GM21529 (cell line): ENCODE measurements around the gene NSMCE4A.
"Not testable (repeated sequence)": the region's sequence is repeated elsewhere in the genome, so short reads cannot be mapped to it uniquely, and the experiment has no call there.

Source experiments
- ATAC-seq: cut with Tn5 transposase; IDR thresholded peaks from one replicate; pipeline ENCODE4 v1.9.1; 2021; ENCODE audit not compliant: unreplicated experiment

NSMCE4A gene

DNA sequence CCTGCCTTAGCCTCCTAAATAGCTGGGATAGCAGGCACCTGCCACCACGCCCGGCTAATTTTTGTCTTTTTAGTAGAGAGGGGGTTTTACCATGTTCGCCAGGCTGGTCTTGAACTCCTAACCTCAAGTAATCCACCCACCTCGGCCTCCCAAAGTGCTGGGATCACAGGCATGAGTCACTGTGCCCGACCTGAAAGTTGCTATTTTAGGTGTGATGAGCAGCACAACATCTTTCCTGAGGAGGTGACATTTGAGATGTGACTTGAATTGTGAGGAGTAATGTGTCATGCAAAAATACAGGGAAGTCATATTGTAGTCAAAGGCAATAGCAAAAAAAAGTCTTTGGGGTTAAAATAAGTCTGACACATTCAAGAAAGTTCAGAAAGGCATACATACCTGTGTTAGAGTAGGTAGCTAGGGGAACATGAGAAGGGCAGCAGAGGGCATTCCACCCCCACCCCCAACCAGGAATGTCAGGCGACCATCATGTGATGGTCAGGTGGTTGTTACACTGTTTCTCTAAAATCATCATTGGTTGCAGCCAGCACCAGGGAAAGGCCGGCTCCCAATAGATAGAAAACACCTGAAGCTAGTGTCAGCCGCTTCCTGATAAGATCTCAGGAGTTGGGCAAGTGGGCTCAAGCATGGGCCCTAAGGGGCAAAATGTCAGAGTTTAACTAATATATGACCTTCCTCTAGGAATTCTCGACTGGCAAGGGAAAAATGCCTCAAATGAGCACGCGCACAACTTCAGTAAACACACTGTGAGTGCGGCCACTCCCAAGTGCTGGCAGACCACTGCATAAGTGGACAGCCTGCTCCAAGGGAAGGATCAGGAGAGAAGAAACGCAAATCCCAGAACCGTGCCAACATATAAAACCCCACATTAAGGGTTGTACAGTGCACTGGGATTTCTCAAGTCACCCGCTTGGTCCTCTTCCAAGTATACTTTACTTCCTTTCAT lies 13.6 kb upstream of the NSMCE4A start, which contains the start of gene TACC2:
Gene TACC2, plus strand, starts transcription at position 803 of the 964 bp plus-strand sequence. CDS start 32,819 bp downstream, outside the sequence.
- no peak for ATAC-seq

GRCh38 chr10:121984463-121984862 lies 9.4 kb upstream of the NSMCE4A start:
- ATAC-seq = no peak

DNA sequence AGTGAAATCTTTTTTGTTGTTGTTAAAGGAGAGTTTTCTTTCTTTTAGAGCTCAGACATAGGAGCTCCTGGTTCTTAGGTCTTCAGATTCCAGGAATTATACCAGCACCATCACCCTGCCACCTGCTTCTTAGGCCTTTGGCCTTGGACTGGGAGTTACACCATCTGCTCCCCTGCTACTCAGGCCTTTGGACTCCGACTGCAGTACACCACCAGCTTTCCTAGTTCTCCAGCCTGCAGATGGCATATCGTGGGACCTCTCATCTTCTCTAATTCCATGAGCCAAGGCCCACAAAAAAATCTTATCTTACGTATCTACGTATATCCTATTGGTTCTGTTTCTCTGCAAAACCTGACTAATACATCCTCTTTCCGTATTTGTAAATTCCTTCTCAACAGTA lies 8.8 kb upstream of the NSMCE4A start:
- ATAC-seq = no peak

GRCh38 chr10:121981346-121981745 lies 6.3 kb upstream of the NSMCE4A start:
- no peak for ATAC-seq

DNA sequence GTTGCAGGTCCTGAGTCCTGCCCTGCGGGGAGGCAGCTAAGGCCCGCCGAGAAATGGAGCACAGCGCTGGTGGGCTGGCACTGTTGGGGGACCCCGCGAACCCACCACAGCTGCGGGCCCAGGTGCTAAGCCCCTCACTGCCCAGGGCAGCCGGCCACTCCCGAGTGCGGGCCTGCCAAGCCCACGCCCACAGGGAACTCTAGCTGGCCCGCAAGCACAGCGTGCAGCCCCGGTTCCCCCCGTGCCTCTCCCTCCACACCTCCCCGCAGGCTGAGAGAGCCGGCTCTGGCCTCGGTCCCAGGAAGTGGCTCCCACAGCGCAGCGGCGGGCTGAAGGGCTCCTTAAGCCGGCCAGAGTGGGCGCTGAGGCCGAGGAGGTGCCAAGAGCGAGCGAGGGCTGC lies 3.5 kb upstream of the NSMCE4A start:
- ATAC-seq = no peak

- ATAC-seq = no peak
These were observed 1.6 kb upstream of the NSMCE4A start for GRCh38 chr10:121976607-121977006.

- peak; percentile 9 for ATAC-seq
These were observed 474 bp upstream of the NSMCE4A start for GRCh38 chr10:121975295-121976086.

- ATAC-seq = peak; percentile 17
These were observed 940 bp downstream of the NSMCE4A start for GRCh38 chr10:121974019-121974534.

GRCh38 chr10:121969086-121969485 lies 5.9 kb downstream of the NSMCE4A start:
- ATAC-seq = not testable (repeated sequence)

- no peak for ATAC-seq
These were observed 9.0 kb downstream of the NSMCE4A start for GRCh38 chr10:121965996-121966395.

DNA sequence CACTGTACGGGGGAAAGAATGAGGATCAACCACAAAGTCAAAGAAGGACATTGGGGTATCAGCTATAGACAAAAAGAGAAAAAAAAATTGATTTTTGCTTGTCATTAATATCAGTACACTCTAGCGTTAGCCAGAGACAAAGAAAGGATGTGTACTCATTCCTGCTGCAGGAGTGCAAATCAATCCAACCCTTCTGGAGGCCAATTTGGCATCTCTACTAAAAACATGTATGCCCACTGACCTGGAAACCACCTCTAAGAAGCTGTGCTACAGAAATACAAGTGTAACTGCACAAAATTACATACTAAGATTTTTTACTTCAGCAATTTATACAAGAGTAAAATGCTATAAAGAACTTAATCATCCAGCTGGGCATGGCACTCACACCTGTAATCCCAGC lies 13.6 kb downstream of the NSMCE4A start:
- ATAC-seq = no peak

DNA sequence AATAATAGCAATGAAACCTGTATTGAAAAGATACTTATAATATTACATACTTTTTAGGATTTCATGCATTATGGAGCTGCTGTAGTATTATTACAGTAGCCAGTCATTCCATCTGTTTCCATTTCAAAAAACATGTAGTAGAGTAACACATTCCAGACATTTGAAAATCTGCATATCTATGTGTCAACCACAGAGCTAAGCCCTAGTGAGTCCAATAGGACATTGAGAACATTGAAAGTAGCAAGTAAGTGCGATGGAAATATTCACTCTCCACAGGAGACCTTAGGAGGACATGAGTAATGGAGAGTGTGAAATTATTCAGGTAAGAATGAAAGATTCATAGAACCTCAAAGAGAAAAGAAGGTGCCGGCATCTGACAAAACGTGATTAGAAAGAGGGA lies 15.3 kb downstream of the NSMCE4A start:
- ATAC-seq = no peak

DNA sequence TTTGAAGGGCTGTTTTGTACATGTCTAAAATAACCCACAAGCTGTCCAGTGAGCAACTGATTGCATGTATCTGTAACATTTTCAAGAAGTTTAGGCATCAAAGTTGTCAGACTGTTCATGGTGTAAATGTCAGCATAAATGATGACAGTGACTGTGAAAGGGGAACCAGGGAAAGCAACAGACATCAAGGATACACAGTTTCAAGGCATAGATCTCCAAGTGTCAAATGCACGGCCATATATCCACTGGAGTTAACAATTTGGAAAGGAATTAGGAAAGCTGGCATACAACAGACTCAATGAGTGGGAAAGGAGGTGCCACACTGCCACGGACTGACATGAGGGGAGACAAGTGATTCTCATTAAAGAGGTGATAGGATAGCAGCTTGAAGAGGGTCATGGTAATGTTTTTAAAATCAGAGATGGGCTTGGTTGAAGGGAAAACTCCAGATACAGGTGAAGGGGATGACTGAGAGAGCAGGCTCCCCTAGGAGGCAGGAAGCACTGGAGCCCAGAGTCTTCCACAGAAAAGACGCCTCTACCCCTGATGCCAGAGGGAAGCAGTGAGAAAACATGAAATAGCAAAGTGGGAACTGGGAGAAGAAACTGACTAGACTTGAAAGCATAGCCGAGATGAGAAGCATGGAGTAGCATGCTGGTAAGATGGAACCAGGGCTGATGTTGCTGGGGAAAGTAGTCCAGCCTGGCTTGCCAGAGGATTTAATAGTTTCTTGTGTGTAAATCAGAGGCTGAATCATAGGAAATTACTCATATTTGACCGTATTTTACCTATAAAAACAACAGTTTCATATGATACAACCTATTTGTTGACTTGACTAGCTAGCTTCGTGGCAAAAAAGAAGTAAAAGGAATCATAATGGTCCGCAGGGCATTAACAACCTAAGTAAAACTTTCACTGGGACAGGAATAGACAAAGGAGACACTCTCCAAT lies 18.6 kb downstream of the NSMCE4A start:
- ATAC-seq = no peak

DNA sequence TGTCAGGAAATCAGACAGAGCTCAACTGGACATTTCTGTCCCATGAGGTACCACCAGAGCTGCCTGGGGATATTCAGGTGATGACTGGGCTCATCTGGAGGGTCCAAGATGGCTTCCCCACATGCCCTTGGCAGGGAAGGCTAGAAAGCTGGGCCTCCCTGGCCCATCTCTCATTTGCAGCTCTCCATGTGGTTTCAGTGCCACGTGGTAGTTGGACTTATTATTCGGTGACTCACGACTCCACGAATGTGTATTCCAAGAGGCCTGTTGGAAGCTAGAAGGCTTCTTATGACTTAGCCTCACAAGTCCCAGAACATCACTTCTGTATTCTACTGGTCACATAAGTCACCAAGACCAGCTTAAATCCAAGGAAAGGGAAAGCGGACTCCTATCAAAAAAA lies 22.8 kb downstream of the NSMCE4A start:
- ATAC-seq = no peak

GRCh38 chr10:121949451-121949850 lies 25.6 kb downstream of the NSMCE4A start:
- ATAC-seq = no peak

DNA sequence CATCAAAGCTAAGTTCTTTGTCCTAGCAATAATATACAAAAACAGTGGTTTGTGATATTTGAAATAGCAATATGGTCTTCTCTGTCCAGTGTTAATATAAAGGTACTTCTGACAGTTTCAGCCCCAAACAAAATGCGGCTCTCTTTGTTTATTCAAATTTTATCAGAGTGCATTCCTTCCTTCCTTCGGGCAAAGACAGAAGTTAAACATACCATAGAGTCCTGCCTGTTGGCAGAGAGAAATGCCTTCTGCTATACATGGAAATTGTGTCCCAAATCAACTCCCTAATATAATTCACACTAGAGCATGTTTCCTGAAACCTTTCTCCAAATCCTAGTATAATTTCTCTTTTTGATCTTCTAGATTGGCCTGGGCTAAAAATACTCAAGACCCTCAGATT lies 26.0 kb downstream of the NSMCE4A start:
- no peak for ATAC-seq

GRCh38 chr10:121947343-121948330 lies 27.4 kb downstream of the NSMCE4A start:
- ATAC-seq = no peak

GRCh38 chr10:121942749-121943416 lies 32.1 kb downstream of the NSMCE4A start:
- no peak for ATAC-seq

DNA sequence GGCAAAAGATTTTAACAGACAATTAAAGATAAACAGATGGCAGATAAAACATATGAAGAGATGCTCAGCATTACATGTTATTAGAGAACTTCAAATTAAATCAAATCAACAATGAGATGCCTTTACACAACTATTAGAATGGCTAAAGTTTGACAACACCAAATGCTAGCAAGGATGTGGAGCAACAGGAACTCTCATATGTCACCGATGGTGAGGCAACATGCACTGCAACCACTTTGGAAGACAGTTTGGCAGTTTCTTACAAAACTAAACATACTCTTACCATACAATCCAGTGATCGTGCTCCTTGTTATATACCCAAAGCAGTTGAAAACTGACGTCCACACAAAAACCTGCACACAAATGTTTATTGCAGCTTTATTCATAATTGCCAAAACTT lies 33.5 kb downstream of the NSMCE4A start:
- no peak for ATAC-seq
